LNCaP clone FGC (cell line): ENCODE measurements around the gene SLC25A21.

Experiments used
- DNase-seq: peaks from one replicate; pipeline ENCODE4 v3.0.0-alpha.2; 2011; ENCODE audit warnings: low read depth
- H3K4me3 ChIP-seq: 2 replicates; pipeline ENCODE4 v1.5.1; 2011; ENCODE audit warnings: mild to moderate bottlenecking, low read depth, low read length, control low read depth
- TF ChIP-seq, protein P1 (sequence below): IDR thresholded peaks from 2 replicates; pipeline ENCODE4 v1.5.1; 2012; ENCODE audit warnings: mild to moderate bottlenecking; ENCODE audit not compliant: control insufficient read depth, insufficient read depth; ENCODE audit errors: extremely low read depth

Gene SLC25A21

DNA sequence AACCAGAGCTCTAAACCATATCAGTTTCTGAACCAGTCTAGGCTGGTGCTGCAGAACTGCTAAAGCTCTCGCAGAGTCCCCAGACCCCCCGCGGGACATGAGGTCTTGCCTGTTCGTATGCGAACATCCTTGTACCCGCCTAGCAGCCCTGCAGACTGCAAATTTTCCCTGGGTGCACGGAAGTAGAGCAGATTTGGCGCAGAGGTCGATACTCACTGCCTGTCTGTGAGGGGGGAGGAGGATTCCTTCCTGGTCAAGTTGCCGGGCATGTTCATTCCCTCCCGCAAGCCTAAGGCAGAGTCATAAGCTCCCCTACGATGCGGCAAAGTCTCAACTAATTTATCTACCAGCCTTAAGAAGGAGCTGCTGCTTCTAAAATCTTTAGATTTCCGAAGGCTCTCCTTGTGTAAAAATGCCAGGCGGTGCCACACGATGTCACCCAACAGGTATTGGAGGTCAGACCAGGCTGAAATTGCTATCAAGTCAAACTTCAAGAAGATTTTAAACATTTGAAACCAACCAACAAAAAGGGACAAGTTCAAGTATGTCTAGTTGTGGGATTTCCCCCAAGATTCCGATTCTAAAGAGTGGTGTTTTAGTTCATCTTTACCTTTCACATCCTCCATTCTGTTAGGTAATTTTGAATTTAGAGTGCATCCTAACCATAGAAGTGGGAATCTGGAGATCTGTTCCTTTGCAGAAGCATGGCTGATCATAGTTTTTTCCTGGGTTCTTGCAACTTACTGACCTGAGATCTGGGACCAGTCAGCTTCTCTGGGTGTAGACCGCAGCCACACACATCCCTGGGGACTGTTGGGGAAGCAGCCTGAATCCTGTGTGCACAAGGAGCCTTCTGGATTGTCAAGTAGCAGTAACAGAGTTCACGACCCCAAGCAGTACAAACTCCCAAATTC is 512.3 kb downstream of the SLC25A21 start:
- TF ChIP-seq, protein P1, sequence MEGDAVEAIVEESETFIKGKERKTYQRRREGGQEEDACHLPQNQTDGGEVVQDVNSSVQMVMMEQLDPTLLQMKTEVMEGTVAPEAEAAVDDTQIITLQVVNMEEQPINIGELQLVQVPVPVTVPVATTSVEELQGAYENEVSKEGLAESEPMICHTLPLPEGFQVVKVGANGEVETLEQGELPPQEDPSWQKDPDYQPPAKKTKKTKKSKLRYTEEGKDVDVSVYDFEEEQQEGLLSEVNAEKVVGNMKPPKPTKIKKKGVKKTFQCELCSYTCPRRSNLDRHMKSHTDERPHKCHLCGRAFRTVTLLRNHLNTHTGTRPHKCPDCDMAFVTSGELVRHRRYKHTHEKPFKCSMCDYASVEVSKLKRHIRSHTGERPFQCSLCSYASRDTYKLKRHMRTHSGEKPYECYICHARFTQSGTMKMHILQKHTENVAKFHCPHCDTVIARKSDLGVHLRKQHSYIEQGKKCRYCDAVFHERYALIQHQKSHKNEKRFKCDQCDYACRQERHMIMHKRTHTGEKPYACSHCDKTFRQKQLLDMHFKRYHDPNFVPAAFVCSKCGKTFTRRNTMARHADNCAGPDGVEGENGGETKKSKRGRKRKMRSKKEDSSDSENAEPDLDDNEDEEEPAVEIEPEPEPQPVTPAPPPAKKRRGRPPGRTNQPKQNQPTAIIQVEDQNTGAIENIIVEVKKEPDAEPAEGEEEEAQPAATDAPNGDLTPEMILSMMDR: no peak
- no peak overlapping the region for H3K4me3 ChIP-seq
- no peak for DNase-seq

DNA sequence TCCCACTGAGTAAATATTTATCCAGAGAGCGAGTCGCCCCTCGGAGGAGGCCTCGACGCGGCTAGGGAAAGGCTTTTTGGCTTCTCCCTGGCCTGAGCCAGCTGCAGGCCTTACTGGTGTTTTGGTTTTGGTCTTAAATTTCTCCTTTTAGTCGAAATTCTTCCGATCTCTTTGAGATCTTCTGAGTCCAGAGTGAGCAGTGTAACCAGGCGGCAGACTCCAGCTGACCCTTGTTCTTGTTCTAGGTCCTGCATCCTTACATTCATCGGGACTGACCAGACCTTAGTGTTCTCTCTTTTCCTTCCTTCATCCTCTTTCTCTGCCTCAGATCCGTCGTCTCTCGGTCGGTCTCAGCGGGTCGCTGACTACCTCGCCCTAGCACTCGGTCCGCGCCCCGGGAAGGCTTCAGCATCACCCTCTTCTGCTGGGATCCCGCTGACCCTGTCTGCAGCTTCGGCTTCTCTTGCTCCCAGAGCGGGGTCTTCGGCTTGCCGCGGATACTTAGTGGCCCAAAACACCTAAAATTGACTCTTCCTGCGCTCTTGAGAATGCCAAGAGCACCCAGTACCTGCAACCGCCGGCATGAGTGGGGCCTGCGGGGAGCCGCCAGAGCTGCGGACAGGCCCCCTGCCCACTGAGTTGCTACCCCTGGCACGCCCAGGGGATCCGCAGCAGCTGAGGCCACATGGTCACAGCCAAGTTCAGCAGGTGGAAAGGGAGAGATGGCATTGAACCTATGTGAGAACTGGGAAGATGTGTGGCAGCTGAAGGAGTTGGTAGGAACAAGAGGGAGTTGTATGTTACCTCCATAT is 513.2 kb downstream of the SLC25A21 start:
- no peak overlapping the region for H3K4me3 ChIP-seq
- TF ChIP-seq, protein P1: no peak
- no peak for DNase-seq

DNA sequence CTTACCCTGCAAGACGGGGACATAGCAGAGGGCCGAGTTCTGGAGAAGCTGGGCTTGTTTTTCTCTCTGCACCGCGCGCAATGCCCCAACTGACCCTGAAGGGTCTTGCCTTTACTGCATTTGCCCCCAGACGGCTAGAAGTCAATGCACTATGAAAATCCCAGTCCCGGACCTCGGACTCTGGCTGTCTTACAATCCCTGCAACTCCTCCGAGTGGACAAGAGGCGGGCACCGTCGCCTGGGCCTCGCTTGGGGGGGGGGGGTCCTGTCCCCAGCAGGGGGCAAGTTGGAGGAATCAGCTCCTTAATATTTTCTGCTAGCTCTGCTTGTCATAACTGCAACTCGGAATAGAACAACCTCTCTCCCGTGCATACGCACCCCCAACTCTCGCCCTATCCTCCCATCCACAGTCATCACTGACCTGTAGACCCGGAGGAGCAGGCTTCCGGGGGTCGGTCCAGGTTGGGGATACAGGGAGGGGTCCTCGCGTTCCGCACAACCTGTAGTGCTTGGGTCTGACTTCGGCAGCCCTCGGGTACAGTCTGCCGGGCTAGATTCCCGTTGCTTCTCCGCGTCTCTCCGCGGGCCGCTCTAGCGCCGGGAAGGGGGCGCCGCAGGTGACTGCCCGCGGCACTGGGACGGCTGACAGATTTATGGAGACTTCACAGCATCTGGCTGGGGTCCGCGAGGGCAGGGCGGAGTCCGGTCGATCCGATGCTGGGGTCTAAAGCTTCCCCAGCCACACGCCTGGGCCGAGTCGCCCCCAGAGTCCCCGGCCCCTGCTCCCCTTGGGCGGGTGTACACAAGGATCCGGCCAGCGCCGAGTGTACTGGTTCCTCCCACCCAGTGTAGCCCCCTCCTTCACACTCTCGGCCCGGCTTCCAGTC is 514.0 kb downstream of the SLC25A21 start:
- no peak overlapping the region for H3K4me3 ChIP-seq
- no peak for DNase-seq
- TF ChIP-seq, protein P1: no peak

DNA sequence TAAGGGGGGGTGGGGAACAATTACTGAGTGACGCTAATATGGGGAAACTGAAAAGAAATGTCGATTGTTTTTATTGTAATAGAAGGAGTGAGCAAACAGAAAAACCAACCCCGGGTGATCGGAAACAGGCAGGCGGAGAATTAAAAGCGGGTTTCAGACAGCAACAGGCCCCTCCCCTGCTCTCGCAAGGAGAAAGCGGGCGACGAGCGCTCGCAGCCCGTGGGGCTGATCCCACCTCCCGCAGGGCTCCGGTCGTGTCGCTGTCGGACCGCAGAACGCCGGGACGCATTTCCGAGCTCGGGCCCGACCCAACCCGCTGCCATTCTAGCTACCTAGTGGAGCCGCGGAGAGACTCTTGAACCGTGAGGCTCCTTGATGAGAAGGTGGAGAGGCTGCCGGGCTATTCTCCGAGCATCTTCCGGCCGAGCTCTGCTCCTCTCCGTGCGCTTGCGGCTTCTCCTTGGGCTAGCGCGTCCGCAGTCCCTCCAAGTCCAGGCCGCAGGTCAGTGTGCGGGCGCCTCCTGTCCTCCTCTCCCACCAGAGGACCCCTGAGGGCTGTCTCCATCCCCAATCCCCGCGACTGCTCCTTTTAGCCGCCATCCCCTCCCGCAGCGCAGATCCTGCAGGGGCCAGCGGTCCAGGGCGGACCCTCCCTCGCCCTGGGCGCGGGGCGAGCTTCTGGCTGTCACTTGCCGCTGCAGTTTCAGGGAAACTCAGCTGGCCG is 514.8 kb downstream of the SLC25A21 start:
- TF ChIP-seq, protein P1: no peak
- DNase-seq: no peak
- no peak overlapping the region for H3K4me3 ChIP-seq

DNA sequence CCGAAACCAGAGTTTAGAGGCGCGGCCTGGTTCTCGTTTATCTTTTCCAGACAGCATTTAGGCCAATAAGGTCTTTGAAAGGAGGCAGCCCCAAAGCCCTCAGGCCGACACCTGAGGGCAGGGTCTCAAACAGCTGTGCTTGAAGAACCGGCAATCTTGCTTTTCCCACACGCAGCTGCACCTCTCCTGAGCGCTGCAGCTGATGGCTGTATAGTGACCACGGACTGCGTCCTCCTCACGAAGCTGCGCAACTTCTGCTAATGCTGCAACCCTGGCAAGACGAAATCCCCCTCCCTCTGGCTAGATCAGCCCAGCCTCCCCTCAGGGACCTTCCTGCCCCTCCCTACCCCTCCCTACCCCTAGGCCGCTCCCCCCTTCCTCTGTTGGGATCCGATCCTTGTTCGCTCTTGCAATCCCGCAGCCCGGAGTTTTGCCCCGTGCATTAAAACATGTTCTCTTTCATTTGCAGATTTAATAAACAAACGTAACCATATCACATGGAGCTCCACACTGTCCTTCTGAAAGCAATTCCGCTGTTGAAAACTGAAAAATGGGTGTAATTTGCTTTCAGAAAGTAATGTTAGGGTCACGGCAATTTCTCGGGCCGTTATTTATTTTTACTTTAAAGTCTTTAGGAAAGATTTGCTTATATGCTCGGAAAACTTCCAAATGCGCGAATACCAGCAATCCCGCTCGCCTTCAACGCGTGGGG is 515.6 kb downstream of the SLC25A21 start:
- TF ChIP-seq, protein P1: no peak
- H3K4me3 ChIP-seq: no peak overlapping the region
- no peak for DNase-seq
